GM21528 (cell line): ENCODE results near the gene IL12RB1.

ENCODE experiments used
- ATAC-seq: cut with Tn5 transposase; IDR thresholded peaks from one replicate; pipeline ENCODE4 v1.9.1; 2021; ENCODE audit warnings: mild to moderate bottlenecking, moderate library complexity; ENCODE audit not compliant: unreplicated experiment, low FRiP score

IL12RB1 gene

GRCh38 chr19:18086590-18087138 lies at the start of gene IL12RB1:
Gene IL12RB1 (minus strand): TSS chr19:18086934. CDS start chr19:18086823, 111 bp downstream.
- ATAC-seq = no peak

- no peak for ATAC-seq
These were observed 49.2 kb upstream of the IL12RB1 start for GRCh38 chr19:18135712-18136584.

GRCh38 chr19:18131841-18132596 lies 45.3 kb upstream of the IL12RB1 start:
- ATAC-seq = no peak

GRCh38 chr19:18130523-18131242 lies 43.9 kb upstream of the IL12RB1 start:
- no peak for ATAC-seq

- no peak for ATAC-seq
These were observed 42.1 kb upstream of the IL12RB1 start for GRCh38 chr19:18128805-18129204.

GRCh38 chr19:18128044-18128443 lies 41.3 kb upstream of the IL12RB1 start:
- no peak for ATAC-seq

- ATAC-seq = no peak
These were observed 39.4 kb upstream of the IL12RB1 start for GRCh38 chr19:18126097-18126496.

GRCh38 chr19:18123819-18124218 lies 37.1 kb upstream of the IL12RB1 start:
- no peak for ATAC-seq

GRCh38 chr19:18122860-18123795 lies 36.4 kb upstream of the IL12RB1 start:
- no peak for ATAC-seq

- no peak for ATAC-seq
These were observed 35.7 kb upstream of the IL12RB1 start for GRCh38 chr19:18122424-18122823.

- ATAC-seq = no peak
These were observed 34.4 kb upstream of the IL12RB1 start for GRCh38 chr19:18121166-18121565.

GRCh38 chr19:18120127-18120526 lies 33.4 kb upstream of the IL12RB1 start:
- ATAC-seq = no peak

GRCh38 chr19:18119717-18120105 lies 33.0 kb upstream of the IL12RB1 start:
- ATAC-seq = no peak

GRCh38 chr19:18119013-18119716 lies 32.4 kb upstream of the IL12RB1 start:
- no peak for ATAC-seq

GRCh38 chr19:18118420-18119012 lies 31.8 kb upstream of the IL12RB1 start:
- no peak for ATAC-seq

- peak; percentile 75 for ATAC-seq
These were observed 31.1 kb upstream of the IL12RB1 start for GRCh38 chr19:18117692-18118378.

- peak; percentile 19 for ATAC-seq
These were observed 30.6 kb upstream of the IL12RB1 start for GRCh38 chr19:18117364-18117691.

- ATAC-seq = no peak
These were observed 27.7 kb upstream of the IL12RB1 start for GRCh38 chr19:18114483-18114882.
